HepG2 (cell line): ENCODE measurements around the gene PXT1.
"Not testable (repeated sequence)": the region's sequence is repeated elsewhere in the genome, so short reads cannot be mapped to it uniquely, and the experiment has no call there.

Experiments used
- CTCF ChIP-seq: sonication (generic); formaldehyde crosslinking; IDR thresholded peaks from 2 replicates; pipeline ENCODE4 v1.5.0; 2020; ENCODE audit warnings: mild to moderate bottlenecking, missing genetic modification reagents, moderate library complexity
- ESRRA ChIP-seq: sonication (generic); formaldehyde crosslinking; IDR thresholded peaks from 2 replicates; pipeline ENCODE4 v1.5.1; 2020; ENCODE audit warnings: mild to moderate bottlenecking, low read depth, missing genetic modification reagents
- HDAC1 ChIP-seq: sonication (generic); formaldehyde crosslinking; IDR thresholded peaks from 2 replicates; pipeline ENCODE4 v1.5.1; 2020; ENCODE audit warnings: mild to moderate bottlenecking, missing genetic modification reagents
- TP53 ChIP-seq: sonication (generic); formaldehyde crosslinking; conservative IDR thresholded peaks from 2 replicates; pipeline ENCODE4 v1.4.0; 2020; ENCODE audit warnings: missing genetic modification reagents
- ZBTB42 ChIP-seq: sonication (generic); formaldehyde crosslinking; IDR thresholded peaks from 2 replicates; pipeline ENCODE4 v1.5.0; 2020; ENCODE audit warnings: mild to moderate bottlenecking, missing genetic modification reagents
- ZNF280D ChIP-seq: sonication (generic); formaldehyde crosslinking; IDR thresholded peaks from 2 replicates; pipeline ENCODE4 v1.5.1; 2020; ENCODE audit warnings: mild to moderate bottlenecking, missing genetic modification reagents

- not testable (repeated sequence) for TF ChIP-seq ESRRA (CRISPR knock-in tag); HDAC1 (CRISPR knock-in tag); ZNF280D (CRISPR knock-in tag); ZBTB42; CTCF (CRISPR knock-in tag); TP53
These were observed 40.7 kb upstream of the PXT1 start for GRCh38 chr6:36483326-36483725.
